GM15510 (cell line): ENCODE results near the gene MUCL3.

ENCODE experiments used
- POLR2A ChIP-seq: IDR thresholded peaks from 3 replicates; pipeline ENCODE4 v1.6.1; 2011; ENCODE audit warnings: borderline replicate concordance; ENCODE audit not compliant: insufficient read length; ENCODE audit errors: extremely low read depth

MUCL3 gene

GRCh38 chr6:30931272-30931671 lies 9.5 kb upstream of the MUCL3 start:
- no peak for TF ChIP-seq POLR2A

DNA sequence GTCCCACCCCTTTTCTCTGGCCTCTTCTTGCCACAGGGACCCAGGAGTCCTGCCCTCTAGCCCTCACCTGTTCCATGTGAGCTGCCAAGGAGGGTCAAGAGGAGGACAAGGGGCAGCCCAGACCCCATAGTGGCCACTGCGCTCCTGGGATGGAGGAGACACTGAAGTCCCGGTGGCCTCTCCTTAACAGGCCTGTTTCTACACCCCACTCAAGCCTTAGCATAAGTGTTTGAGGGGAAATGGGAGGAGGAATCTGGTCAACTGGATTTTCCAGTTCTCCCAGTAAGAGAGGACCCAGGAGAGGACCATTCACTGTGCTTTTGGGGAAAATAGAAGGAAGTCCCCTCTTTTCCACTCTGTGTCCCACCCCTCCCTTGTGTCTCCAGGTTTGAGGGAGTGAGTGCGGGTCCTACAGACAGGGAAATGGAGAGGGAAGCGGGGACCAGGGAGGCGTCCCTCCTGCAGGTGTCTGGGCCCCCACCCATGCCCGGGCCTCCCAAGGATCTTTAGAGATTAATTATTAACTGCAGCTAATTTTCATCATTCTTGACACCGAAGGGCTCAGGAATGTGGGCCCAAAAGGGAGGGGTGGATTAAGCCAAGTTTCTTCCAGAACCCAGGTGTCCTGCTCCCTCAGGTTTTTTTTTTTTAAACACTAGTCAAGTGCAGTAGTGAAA lies 8.7 kb upstream of the MUCL3 start, which contains the start of gene SFTA2:
Gene SFTA2 (minus strand): TSS at position 202 of the 677 bp plus-strand sequence. CDS start 74 bp downstream, at position 128.
- no peak for TF ChIP-seq POLR2A

DNA sequence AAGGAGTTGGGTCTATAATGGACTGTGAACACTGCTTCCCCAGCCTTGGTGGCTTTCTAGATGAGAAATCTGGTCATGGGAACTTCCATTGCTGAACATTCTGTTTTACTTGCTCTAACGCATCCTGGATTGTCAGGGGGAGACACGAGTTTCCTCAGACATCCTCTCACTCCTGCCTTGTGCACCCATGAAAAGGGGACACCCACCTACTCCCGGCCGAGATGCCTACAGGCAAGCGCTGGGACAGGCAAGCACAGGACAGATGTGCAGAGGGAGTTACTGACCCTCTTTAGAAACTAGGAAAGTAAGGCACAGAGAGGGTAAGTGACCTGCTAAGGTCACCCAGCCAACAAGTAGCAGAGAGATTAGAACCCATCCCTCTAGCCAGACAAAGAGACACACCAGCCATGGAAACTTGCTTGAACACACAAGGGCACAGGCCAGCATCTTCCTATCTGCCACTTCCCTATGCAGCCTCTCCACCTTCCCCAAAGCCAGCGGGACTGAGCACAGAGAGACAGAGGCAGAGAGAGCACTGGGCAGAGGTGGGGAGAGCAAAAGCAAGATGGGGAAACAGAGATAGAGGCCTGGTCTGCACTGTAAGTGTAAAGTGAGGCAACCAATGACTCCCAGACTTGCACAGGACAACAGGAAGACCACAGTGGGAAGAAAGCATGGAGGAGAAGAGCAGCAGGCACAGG lies 8.0 kb upstream of the MUCL3 start:
- TF ChIP-seq POLR2A = no peak

- no peak for TF ChIP-seq POLR2A
Observed at GRCh38 chr6:30935018-30935417, 5.8 kb upstream of the MUCL3 start.

- TF ChIP-seq POLR2A = no peak
Observed at GRCh38 chr6:30937265-30937664, 3.5 kb upstream of the MUCL3 start.

DNA sequence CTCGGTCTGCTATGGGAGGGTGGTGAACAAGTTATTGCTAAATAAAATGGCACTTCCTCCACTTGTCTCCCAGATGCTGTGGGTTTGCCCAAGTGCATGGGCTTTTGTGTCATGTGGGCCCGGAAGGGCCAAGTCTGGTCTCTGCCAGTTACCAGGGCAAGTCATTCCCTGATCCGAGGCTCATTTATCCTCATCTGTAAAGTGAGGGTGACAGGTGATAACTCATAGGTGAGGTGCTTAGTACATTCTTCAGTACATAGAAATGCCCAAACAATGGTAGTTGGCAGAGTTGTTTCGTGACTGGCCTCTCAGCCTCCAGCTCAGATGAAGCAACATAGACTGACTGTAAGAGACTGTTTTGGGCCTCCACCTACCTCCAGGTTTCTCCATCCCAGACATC lies 2.0 kb upstream of the MUCL3 start:
- no peak for TF ChIP-seq POLR2A

GRCh38 chr6:30939473-30939872 lies 1.3 kb upstream of the MUCL3 start:
- TF ChIP-seq POLR2A = no peak

- no peak for TF ChIP-seq POLR2A
Observed at GRCh38 chr6:30942338-30943060, 1.7 kb downstream of the MUCL3 start.

- TF ChIP-seq POLR2A = no peak
Observed at GRCh38 chr6:30944051-30944450, 3.3 kb downstream of the MUCL3 start.

DNA sequence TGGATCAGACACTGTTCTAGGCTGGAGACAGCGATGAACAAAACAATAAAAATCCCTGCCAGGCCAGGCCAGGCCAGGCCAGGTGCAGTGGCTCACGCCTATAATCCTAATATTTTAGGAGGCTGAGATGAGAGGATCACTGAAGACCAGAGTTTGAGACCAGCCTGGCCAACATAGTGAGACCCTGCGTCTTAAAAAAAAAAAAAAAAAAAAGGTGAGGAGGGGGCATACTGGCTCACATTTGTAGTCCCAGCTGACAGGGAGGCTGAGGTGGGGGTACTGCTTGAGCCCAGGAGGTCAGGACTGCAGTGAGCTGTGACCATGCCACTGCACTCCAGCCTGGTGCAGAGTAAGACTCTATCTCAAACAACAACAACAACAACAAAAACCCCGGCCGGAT lies 4.5 kb downstream of the MUCL3 start:
- no peak for TF ChIP-seq POLR2A

DNA sequence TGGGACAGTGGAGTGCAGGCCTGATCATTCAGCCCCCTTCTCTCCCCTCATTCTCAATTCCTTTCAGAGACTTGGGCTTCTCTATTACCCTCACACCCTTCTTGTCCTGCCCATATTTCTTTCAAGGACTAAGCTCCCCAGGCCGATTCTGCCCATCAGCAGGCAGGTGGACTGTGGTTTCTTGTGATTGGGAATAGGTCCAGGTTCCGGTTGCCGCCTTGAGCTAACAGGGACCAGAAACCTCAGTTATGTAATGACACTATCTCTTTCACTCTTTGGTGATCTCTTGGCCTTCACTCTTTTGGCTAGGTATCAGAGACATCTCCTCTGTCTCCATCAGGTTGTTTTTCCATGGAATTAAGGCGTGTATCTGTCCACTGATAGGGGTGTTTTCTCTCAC lies 6.5 kb downstream of the MUCL3 start:
- TF ChIP-seq POLR2A = no peak

- TF ChIP-seq POLR2A = no peak
Observed at GRCh38 chr6:30948811-30949210, 8.0 kb downstream of the MUCL3 start.

DNA sequence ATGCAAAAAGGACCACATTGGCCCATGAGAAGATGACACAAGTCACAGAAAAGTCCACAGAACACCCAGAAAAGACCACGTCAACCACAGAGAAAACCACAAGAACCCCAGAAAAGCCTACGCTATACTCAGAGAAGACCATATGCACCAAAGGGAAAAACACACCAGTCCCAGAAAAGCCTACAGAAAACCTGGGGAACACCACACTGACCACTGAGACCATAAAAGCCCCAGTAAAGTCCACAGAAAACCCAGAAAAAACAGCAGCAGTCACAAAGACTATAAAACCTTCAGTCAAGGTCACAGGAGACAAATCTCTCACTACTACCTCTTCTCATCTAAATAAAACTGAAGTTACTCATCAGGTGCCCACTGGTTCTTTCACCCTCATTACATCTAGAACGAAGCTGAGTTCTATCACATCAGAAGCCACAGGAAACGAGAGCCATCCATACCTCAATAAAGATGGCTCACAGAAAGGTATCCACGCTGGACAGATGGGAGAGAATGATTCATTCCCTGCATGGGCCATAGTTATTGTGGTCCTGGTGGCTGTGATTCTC lies 11.2 kb downstream of the MUCL3 start:
- TF ChIP-seq POLR2A = no peak

GRCh38 chr6:30954631-30955366 lies 14.0 kb downstream of the MUCL3 start:
- TF ChIP-seq POLR2A = no peak
